GM12875 (cell line): ENCODE measurements around the gene PDE6D.
"Not testable (repeated sequence)": the region's sequence is repeated elsewhere in the genome, so short reads cannot be mapped to it uniquely, and the experiment has no call there.

ENCODE experiments used
- H3K4me3 ChIP-seq: one replicate; pipeline ENCODE4 v1.5.1; 2011; ENCODE audit warnings: low read depth, low read length, control low read depth
- CTCF ChIP-seq: IDR thresholded peaks from 2 replicates; pipeline ENCODE4 v1.5.1; 2011; ENCODE audit warnings: low read depth, mild to moderate bottlenecking, control low read depth, inconsistent platforms, low read length, moderate library complexity, borderline replicate concordance; ENCODE audit not compliant: insufficient read depth

The PDE6D gene

GRCh38 chr2:231765496-231765929 lies 15.6 kb downstream of the PDE6D start:
- H3K4me3 ChIP-seq, result no peak overlapping the region
- TF ChIP-seq CTCF, result no peak

- no peak overlapping the region for H3K4me3 ChIP-seq
- no peak for TF ChIP-seq CTCF
These were observed 16.3 kb downstream of the PDE6D start for GRCh38 chr2:231764760-231765159.

GRCh38 chr2:231764124-231764523 lies 17.0 kb downstream of the PDE6D start:
- no peak for TF ChIP-seq CTCF
- H3K4me3 ChIP-seq, result no peak overlapping the region

GRCh38 chr2:231761735-231762134 lies 19.3 kb downstream of the PDE6D start:
- no peak overlapping the region for H3K4me3 ChIP-seq
- no peak for TF ChIP-seq CTCF

GRCh38 chr2:231752061-231752460 lies 29.0 kb downstream of the PDE6D start:
- H3K4me3 ChIP-seq, result no peak overlapping the region
- no peak for TF ChIP-seq CTCF

- no peak for TF ChIP-seq CTCF
- H3K4me3 ChIP-seq, result no peak overlapping the region
These were observed 29.9 kb downstream of the PDE6D start for GRCh38 chr2:231751042-231751815.

- not testable (repeated sequence) for H3K4me3 ChIP-seq
These were observed 32.1 kb downstream of the PDE6D start for GRCh38 chr2:231749016-231749415.

- not testable (repeated sequence) for H3K4me3 ChIP-seq
These were observed 32.8 kb downstream of the PDE6D start for GRCh38 chr2:231748153-231748896.
